Cardiac septum (tissue), 1 donor: ENCODE measurements around the gene HSPA9. TPM values are rescaled to one million over a fixed set of nuclear protein-coding genes. Genes with fewer than 3 reads are reported as not detected.
A peak's percentile ranks its signal among the peaks of the same experiment; 100 is the strongest.

Source experiments
- DNase-seq: peaks from one replicate; pipeline ENCODE4 v3.0.0-alpha.2; 2020; ENCODE audit warnings: low spot score
- intact Hi-C: fragments of 100-400 bp; cut with DNase I; formaldehyde crosslinking; loops from one replicate; pipeline ENCODE4 v1.14.0; 2022
- total RNA-seq: library from RNA; stranded (reverse); fragmentation: NEBNext Ultra II Directional; extraction: Animal tissue kit (Norgen Biotek cat#: 25700); gene quantifications from one replicate; pipeline ENCODE4 v1.2.1, GENCODE V29; 2021
- donor health status: DM: no; HTN: no; CAD: no.

Gene HSPA9
- total RNA-seq, 1 donor from 2014 or later = 274 TPM

DNA sequence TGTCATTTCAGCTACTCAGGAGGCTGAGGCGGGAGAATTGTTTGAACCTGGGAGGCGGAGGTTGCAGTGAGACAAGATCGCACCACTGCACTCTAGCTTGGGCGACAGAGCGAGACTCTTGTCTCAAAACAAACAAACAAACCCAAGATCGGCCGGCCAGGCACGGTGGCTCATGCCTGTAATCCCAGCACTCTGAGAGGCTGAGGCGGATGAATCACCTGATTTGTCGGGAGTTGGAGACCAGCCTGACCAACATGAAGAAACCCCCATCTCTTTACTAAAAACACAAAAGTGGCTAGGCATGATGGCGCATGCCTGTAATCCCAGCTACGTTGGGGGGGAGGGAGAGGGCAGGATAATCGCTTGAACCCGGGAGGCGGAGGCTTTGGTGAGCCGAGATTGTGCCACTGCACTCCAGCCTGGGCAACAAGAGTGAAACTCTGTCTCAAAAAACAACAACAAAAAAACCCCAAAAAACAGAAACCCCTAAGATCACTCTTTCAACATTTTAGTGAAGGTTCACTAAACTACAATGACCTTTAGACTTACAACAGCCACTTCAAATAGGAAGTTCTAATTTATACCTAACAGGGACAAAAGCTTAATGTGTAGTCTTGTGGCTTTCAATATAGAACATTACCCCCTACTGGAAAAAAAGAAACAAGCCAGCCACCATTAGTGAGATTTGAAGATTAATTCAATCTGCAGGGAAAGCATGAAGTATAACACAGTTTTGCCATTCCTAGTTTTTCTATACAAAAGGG lies 7.0 kb downstream of the HSPA9 start:
- intact Hi-C loops = no loop called here
- no peak for DNase-seq

DNA sequence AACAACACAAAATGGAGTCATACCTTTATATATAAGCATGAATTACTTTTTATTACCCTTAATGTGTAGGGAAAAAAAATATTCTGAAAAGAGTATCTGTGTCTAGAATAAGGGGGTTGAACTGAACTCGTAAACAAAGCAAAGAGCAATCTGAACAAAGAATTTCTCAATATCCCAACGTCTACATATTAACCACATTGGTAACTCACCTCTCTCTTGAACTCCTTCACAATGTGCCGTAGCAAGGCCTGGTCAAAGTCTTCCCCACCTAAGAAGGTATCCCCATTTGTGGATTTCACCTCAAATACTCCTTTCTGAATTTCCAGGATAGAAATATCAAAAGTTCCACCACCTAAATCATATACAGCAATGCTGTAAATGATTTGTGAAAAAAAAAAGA lies 8.4 kb downstream of the HSPA9 start:
- intact Hi-C loops = no loop called here
- no peak for DNase-seq

DNA sequence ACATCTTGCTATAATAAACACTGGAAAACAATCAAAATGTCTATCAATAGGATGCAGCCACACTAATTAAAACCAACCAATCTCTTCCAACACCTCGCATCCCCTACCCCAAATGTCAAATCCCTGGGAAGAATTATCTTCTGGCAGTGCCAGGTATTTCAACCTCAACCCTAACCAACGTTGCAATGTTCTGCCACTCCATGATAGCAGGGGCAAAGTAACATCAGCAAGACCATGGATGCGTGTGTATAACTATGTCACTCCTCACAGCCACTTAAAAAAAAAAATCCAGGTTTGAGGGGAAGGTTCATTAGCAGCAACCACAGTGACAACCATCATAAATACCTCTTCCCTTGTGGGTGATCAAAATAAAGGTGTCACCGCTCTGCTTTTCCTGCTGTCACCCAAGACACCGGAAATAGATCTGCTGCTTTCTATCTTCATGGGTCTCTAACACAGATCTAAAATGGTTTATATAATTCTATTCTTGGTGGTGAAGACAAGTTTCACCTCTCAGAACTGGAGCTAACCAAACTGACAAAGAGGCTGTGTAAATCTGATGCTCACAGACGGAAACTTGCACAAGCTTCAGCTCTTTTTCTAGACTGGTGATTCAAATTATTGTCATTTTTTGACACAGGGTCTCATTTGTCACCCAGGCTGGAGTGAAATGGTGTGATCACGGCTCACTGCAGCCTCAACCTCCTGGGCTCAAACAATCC lies 9.9 kb downstream of the HSPA9 start:
- DNase-seq = no peak
- intact Hi-C loops = no loop called here

DNA sequence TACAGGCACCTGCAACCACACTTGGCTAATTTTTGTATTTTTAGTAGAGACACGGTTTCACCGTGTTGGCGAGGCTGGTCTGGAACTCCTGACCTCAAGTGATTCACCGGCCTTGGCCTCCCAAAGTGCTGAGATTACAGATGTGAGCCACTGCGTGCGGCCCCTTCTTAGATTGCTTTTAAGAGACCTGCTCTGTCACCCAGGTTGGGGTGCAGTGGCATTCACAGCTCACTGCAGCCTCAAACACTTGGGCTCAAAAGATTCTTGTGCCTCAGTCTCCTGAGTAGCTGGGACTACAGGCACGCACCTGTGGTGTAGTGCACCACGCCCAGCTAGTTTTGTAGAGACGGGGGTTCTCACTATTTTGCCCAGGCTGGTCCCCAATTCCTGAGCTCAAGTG lies 11.0 kb downstream of the HSPA9 start:
- intact Hi-C loops = no loop called here
- DNase-seq = no peak

DNA sequence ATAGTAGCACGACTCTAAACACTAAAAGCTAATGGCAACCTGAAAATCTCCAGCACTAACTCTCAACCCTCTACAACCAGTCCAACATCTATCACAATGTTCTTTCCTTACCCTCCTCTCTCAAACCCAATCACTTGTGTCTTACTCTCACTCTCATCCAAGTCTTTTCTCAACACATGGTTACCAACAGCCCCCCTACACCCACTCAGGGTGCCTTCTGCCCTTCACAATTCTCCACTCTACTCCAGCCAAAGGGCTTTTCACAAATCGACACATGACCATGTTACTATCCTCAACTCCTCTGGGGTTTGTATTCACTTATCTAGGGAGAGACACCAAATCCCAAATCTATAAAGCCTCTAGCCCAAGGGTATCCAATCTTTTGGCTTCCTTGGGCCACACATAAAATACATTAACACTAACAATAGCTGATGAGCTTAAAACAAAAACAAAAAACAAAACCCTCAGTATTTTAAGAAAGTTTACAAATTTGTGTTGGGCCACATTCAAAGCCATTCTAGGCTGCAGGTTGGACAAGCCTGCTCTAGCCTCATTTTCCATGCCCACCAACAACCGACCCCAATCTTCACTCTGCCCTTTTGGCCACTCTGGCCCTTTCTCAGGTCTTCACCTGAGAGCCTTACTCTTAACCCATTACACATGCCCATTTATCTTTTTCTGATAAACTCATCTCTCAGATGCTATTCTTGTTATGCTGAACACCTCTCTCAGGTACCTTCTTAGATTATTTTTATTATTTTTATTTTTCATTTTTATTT lies 11.7 kb downstream of the HSPA9 start:
- intact Hi-C loops = no loop called here
- DNase-seq = no peak

DNA sequence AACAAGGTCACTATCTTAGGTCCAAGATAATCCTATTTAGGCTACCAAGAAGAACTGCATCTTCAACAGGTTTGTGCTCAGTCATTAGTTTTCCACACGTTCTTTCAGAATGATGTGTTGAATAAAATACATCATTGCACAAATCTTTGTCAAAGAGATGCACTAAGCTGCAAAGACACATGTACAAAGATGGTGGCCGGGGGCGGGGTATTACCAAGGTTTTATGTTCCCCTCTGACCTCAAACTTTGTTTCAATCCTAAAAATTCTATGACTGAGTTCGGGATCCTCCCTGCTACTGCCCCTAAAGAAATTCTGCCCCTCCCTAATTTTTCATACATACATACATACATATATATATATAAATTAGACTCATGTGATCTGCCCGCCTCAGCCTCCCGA lies 14.2 kb downstream of the HSPA9 start:
- intact Hi-C loops = no loop called here

DNA sequence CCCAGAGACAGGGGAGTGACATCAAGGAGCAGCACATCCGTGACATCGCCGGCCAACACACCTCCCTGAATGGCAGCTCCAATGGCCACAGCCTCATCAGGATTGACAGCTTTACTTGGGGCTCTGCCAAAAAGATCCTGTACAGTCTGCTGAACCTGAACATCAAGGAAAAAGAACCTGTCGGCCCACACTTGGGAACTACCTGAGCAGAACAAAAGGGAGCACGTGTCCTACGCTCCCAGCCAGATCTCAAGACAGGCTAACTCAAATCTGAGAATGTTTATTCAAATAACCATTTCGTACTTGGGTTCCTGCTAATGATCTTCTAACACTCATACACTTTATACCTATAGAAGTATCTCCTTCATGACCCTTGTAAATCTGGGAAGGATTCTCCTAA lies 15.3 kb downstream of the HSPA9 start:
- intact Hi-C loops = no loop called here

More for the DNA sequence above, 14.2 kb downstream of the HSPA9 start:
- DNase-seq = no peak

DNA sequence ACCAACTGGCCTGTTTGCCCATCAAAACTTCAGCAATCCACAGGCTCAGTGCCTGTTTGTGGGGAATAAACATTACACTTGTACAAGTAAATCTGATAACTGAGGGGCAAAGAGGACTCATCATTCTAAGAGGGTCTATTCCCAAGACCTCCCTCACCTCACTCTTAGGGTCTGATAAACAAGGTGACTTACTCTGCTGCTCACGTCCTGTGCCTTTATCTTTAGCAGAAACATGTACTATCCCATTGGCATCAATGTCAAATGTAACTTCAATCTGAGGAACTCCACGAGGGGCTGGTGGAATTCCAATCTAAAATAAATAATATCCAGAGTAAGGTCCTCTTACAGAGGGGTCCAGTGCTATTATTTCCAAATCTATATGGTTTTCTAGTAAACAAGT lies 17.5 kb downstream of the HSPA9 start:
- intact Hi-C loops = no loop called here
- no peak for DNase-seq

More for the DNA sequence above, 15.3 kb downstream of the HSPA9 start:
- DNase-seq = no peak

DNA sequence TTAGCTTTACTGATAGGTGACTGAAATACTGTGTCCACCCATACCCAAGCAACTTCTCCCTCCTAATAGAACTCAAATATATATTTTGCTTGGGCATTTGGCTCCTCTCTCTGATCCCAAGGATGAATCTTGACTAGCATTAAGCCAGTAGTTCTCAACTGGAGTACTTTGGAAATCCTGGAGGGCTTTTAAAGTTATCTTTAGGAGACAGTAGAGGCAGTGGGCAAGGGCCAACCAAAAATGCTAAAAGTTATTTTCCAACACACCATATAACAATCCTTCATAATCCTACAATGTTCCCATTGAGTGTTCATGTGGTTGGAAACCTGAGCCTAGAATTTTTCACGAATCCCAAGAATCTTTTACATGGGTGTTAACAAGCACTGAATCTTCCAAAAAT lies 21.1 kb downstream of the HSPA9 start:
- intact Hi-C loops = no loop called here
- no peak for DNase-seq

DNA sequence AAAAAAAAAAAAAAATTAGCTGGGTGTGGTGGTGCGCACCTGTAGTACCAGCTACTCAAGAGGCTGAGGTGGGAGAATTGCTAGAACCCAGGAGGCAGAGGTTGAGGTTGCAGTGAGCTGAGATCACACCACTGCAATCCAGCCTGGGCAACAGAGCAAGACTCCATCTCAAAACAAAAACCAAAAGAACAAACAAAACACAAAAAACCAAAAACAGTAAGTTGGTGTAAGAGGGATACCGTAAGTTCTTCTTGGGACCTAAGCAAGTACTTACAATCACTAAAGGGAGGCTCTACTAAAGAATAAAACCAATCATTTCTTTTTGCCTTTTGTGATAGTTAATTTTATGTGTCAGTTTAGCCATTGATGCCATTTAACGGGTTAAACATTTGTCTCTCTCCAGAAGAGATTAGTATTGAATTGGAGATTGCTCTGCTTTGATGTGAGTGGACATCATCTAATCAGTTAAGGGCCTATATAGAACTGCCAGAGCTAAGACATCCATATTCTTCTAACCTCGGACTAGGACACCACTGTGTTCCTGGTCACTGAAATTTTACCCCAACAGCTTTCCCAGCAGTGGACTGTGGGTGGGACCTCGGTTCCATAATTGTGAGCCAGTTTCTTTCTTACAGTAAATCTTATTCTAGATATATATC lies 21.6 kb downstream of the HSPA9 start:
- intact Hi-C loops = no loop called here
- no peak for DNase-seq

DNA sequence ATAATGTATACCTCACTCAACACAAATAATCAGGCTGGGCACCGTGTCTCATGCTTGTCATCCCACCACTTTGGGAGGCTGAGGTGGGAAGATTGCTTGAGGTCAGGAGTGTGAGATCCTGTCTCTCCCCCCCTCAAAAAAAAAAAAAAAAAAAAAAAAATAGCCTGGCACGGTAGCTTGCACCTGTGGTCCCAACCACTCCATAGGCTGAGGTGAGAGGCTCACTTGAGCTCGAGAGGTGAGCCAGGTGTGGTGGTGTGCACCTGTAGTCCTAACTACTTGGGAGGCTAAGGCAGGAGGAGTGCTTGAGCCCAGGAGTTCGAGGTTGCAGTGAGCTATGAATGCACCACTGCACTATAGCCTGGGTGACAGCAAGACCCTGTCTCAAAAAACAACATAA lies 22.5 kb downstream of the HSPA9 start:
- DNase-seq = no peak
- intact Hi-C loops = no loop called here

DNA sequence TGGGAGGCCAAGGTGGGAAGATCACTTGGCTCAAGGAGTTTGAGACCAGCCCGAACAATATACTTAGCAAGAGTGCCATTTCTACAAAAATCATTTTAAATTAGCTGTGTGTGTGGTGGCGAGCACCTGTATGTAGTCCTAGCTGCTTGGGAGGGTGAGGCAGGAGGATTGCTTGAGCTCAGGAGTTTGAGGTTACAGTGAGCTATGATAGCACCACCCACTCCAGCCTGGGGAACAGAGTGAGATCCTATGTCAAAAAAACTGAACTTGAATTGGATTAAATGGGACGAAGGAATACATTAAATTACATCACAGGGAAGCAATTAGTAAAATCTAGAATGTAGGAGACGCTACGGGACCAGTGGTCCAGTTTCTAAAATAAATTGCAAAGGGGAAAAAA lies 25.8 kb downstream of the HSPA9 start:
- intact Hi-C loops = no loop called here

DNA sequence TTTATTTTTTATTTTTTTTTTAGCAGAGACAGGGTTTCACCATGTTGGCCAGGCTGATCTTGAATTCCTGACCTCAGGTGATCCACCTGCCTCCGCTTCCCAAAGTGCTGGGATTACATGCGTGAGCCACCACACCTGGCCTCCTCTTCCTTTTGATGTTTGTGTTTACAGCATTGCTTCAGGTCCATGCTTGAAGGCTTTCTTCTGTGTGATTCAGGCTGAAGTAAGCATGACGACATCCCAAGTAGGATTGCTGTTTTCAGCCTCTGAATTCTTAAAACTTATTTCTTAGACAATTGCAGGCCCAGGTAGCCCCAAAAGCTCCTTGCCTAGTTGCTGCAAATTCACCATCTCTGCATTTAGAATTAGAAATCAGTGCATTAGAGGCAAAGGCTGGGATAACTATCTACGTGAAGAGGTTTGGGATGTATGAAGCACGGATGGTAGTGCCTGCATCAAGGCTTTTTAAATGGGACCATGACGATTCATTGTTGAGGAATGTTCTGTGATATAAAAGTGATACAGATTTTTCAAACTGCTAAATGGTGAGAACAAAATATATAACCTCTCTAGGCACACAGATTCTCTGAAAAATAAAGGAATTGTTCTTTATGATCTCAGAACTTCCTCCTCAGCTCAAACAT lies 29.2 kb downstream of the HSPA9 start:
- intact Hi-C loops = no loop called here
- DNase-seq = no peak

More for the DNA sequence above, 25.8 kb downstream of the HSPA9 start:
- DNase-seq = no peak

DNA sequence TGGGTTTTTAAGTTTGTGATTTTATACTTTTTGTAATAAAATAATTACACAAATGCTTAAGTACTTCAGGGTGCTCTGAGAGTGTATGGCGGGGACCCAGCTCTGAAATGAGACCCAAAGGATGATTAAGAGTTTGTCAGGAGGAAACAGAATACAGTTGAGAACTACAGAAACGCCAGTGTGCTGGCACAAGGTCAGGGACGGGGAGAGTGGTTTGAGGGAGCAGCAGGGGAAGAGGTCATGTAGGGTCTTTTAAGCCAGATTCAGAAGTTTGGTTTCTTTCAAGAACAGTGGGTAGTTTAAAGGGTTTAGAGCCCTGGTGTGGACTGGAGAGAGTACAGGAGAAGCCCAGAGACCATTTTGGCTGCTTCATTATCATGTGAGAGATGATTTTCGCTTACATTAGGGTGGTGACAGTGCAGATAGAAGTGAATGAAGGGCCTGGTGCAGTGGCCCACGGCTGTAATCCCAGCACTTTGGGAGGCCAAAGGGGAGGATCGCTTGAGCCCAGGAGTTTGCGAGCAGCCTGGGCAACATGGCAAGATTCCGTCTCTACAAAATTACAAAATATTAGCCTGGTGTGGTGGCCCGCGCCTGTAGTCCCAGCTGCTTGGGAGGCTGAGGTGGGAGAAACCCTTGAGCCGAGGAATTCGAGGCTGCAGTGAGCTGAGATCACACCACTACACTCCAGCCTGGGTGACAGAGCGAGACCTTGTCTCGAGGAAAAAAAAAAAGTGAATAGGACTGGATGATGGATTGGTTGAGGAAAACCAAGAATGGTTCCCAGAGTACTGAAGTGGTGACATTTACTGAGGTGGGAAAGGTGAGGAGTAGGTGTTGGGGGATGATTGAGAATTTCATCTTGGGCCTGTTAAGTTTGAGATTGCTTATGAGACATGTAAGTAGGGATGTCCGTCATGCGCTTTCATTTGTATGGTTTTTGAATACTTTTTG lies 30.7 kb downstream of the HSPA9 start:
- intact Hi-C loops = loop anchor here (5.0 kb wide), 1 partner anchor 52 kb away; no protein-coding TSS in a partner anchor
- no peak for DNase-seq

DNA sequence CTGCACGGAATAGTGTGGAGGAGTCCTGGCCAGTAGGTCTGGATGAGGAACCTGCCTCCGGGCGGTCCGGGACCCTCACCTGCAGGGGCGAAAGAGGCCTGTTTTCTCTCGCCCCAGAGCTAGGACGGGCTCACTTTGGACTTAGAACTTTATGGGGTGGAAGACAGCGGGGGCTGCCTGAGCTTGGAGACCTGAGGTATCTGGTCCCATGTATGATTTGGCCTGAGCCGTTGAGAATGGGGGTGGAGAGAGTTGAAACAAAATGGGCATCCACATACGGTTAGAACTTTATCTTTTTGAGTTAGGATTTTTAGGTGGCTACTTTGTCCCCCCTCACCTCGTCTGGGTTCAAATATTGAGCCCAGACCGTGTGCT lies 31.5 kb downstream of the HSPA9 start:
- intact Hi-C loops = loop anchor here (1.0 to 5.0 kb wide), 3 partner anchors 32 to 79 kb away; partner anchors contain the start of gene HSPA9
- DNase-seq = no peak

DNA sequence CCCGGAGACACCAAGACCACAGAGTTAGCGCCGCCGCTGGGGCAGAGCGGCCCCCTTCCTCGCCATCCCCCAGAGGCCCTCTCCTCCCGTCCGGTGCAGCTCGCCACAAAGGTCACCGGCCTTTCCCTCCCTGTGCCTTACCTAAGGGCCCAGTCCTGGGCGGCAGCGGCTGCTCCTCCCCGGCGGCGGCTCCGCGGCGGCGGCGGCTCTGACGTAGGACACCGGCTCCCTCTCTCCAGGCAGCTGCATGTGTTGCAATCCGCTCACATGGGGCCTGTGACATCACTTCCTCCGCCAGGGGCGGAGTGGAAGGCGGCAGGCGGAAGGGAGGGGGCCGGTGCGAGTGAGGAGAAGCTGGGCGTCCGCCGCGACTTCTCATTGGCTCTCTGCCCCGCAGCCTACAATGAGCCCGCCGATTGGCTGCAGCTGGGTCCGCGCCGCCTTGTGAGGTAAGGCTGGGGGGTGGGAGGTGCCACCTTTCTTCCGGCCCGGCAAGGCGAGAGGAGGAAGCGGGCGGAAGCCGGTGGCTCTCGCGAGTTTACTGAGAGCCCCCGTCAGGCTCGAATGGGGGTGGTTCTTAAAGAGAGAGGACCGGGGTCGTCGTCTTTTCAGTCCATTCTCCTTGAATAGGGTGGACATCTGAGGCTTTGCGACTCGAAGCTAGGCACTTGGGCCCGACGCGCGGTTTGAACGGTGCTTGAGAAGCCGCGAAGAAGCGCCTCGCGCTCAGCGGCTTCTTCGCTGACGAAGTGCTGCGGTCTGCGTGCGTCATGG lies 32.1 kb downstream of the HSPA9 start, which contains the start of gene ETF1:
ETF1 (minus strand) TSS at position 281 of the 774 bp plus-strand sequence. CDS start 318 bp downstream, outside the sequence.
- intact Hi-C loops = loop anchor here (1.0 to 5.0 kb wide), 3 partner anchors 32 to 79 kb away; partner anchors contain the start of gene HSPA9
- peak; percentile 100 for DNase-seq
